Adrenal gland (tissue), 12 donors: Measurements from ENCODE around the gene KLKB1. TPM values are rescaled to one million over a fixed set of nuclear protein-coding genes. Genes with fewer than 3 reads are reported as not detected.

Experiments
- DNase-seq, 7 donors: peaks; one replicate each; pipeline ENCODE4 v3.0.0-alpha.2; 2019 to 2020
- H3K27ac ChIP-seq, 5 donors: fragments of 200-600 bp; sonication (generic) in 4 of 5; 1 replicate in 3 of 5; 2 replicates in 2 of 5; pipeline versions ENCODE4 v1.5.1 to v1.8.0; 2016 to 2020; ENCODE audit warnings: mild to moderate bottlenecking in 1 of 5
- H3K27me3 ChIP-seq: fragments of 200-600 bp; 2 replicates; pipeline ENCODE4 v1.8.0; 2021
- H3K36me3 ChIP-seq, 2 donors: fragments of 200-600 bp; replicated peaks in 1 of 2; 1 replicate in 1 of 2; 2 replicates in 1 of 2; pipeline versions ENCODE4 v1.5.1 to v1.8.0; 2018 to 2022
- H3K4me1 ChIP-seq, 2 donors: fragments of 200-600 bp; replicated peaks in 1 of 2; 1 replicate in 1 of 2; 2 replicates in 1 of 2; pipeline versions ENCODE4 v1.5.1 to v1.8.0; 2018 to 2021
- H3K4me3 ChIP-seq, 4 donors: fragments of 200-600 bp; sonication (generic) in 3 of 4; one replicate each; pipeline ENCODE4 v1.5.1; 2016 to 2018
- H3K9me3 ChIP-seq, 3 donors: fragments of 200-600 bp; sonication (generic) in 1 of 3; replicated peaks in 1 of 3; 1 replicate in 2 of 3; 2 replicates in 1 of 3; pipeline versions ENCODE4 v1.5.1 to v1.8.0; 2016 to 2021
- POLR2A ChIP-seq, 2 donors: fragments of 450-650 bp; IDR thresholded peaks; one replicate each; pipeline ENCODE4 v1.6.1; 2017; ENCODE audit warnings: antibody characterized with exemption in 2 of 2, mild to moderate bottlenecking in 2 of 2, moderate library complexity in 1 of 2
- WGBS, 4 donors: extraction: QIAGEN DNeasy Blood & Tissue Kit in 2 of 4; methylation state at CpG; one replicate each; pipeline versions ENCODE4 v1.1.5 to v1.1.7; 2013 to 2017; 5-methylcytosine and 5-hydroxymethylcytosine counted together
- intact Hi-C, 2 donors: fragments of 100-400 bp; cut with DNase I; formaldehyde crosslinking; loops; one replicate each; pipeline versions ENCODE4 v1.14.1 to v1.15.0; 2022 to 2023
- polyA plus RNA-seq, 3 donors: library from polyadenylated mRNA; stranded (reverse); fragments of 200-250 nt in 2 of 3; fragments of 350-450 nt in 1 of 3; fragmentation: Illumina TruSeq in 1 of 3; extraction: RNeasy Lipid Tissue Mini Kit (QIAGEN cat#74804) in 1 of 3; gene quantifications; one replicate each; pipeline ENCODE4 v1.2.3, GENCODE V29; 2013 to 2014
- total RNA-seq, 9 donors: library from RNA; depleted of rRNA in 4 of 9; stranded (reverse); fragments of >200 nt in 4 of 9; fragments of 120-200 nt in 1 of 9; fragmentation: NEBNext Ultra II Directional in 1 of 9; extraction: Animal tissue kit (Norgen Biotek cat#: 25700) in 1 of 9; gene quantifications; one replicate each; pipeline versions ENCODE4 v1.1.0 to v1.2.4, GENCODE V29; 2013 to 2023
- TF ChIP-seq, protein P1 (sequence below), 6 experiments: fragments of 450-650 bp in 4 of 6; fragments of 200-600 bp in 2 of 6; sonication (generic) in 1 of 6; IDR thresholded peaks; 1 replicate in 5 of 6; 2 replicates in 1 of 6; pipeline versions ENCODE4 v1.5.1 to v1.8.0; 2016 to 2021; ENCODE audit warnings: antibody characterized with exemption in 6 of 6, mild to moderate bottlenecking in 2 of 6, moderate library complexity in 1 of 6
- donor health status: healthy with polysubstance abuse.
- donor health status: Bipolar disorder and iron deficiency.
- donor health status: DM: yes; HTN: yes; CAD: no.
- donor health status: DM: no; HTN: no; CAD: no.
- donor health status: DM: no; HTN: no; CAD: no.
- donor health status: DM: yes; HTN: yes; CAD: no.

Gene KLKB1
- total and polyA plus RNA-seq, 12 donors: 0.35 to 5.9 (median 0.80) TPM

- no peak for DNase-seq
- TF ChIP-seq, protein P1, sequence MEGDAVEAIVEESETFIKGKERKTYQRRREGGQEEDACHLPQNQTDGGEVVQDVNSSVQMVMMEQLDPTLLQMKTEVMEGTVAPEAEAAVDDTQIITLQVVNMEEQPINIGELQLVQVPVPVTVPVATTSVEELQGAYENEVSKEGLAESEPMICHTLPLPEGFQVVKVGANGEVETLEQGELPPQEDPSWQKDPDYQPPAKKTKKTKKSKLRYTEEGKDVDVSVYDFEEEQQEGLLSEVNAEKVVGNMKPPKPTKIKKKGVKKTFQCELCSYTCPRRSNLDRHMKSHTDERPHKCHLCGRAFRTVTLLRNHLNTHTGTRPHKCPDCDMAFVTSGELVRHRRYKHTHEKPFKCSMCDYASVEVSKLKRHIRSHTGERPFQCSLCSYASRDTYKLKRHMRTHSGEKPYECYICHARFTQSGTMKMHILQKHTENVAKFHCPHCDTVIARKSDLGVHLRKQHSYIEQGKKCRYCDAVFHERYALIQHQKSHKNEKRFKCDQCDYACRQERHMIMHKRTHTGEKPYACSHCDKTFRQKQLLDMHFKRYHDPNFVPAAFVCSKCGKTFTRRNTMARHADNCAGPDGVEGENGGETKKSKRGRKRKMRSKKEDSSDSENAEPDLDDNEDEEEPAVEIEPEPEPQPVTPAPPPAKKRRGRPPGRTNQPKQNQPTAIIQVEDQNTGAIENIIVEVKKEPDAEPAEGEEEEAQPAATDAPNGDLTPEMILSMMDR (IDR thresholded peaks at IDR 0.05): no peak
- no peak for TF ChIP-seq POLR2A (IDR thresholded peaks at IDR 0.05)
- Histone ChIP-seq H3K27ac (no peak overlapping the region), H3K4me3 (no peak overlapping the region), H3K27me3 (peaks cover 4% of the 10 kb centered on the region), H3K36me3 (no peaks in the 10 kb centered on the region), H3K9me3 (no peaks in the 10 kb centered on the region), H3K4me1 (no peaks in the 10 kb centered on the region)
- intact Hi-C loops: loop anchor here in 1 of 2 donors (10.0 kb wide), 1 partner anchor 293 kb away; no protein-coding TSS in a partner anchor
- WGBS, 4 donors: 73 to 82% (median 81%) methylated on average over 9 to 10 of the region's 10 CpGs
Measured at GRCh38 chr4:186291256-186291890, 64.1 kb downstream of the KLKB1 start.

DNA sequence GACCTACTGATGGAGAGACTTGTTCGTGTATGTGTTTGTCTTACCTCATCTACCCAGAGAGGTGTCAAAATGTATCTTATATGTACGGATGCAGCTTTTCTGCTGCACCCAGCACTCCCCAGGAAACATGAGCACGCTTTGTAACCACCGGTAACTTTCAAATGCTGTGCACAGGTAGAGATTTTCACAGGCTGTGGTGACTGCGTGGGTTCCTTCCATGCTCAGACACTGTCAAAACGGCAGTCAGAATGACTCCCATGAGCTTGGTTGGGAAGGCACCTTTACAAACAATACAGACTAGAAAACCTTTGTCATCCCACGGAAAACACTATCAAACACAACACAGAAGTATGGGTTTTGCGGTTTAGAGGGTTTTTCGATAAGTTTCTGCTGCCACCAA is 66.9 kb downstream of the KLKB1 start:
- H3K4me3 ChIP-seq: no peak overlapping the region
- no peak overlapping the region for H3K27ac ChIP-seq
- intact Hi-C loops: loop anchor here in 1 of 2 donors (10.0 kb wide), 1 partner anchor 291 kb away; no protein-coding TSS in a partner anchor
- WGBS, 4 donors: 76 to 80% (median 77%) methylated on average over 9 of the region's 9 CpGs
- peaks cover 18% of the 10 kb centered on the region for H3K27me3 ChIP-seq
- no peak for DNase-seq
- H3K36me3 ChIP-seq: no peaks in the 10 kb centered on the region
- H3K9me3 ChIP-seq: no peaks in the 10 kb centered on the region
- no peak for TF ChIP-seq POLR2A (IDR thresholded peaks at IDR 0.05)
- TF ChIP-seq, protein P1 (IDR thresholded peaks at IDR 0.05): no peak
- no peaks in the 10 kb centered on the region for H3K4me1 ChIP-seq

GRCh38 chr4:186296481-186296880 is 69.2 kb downstream of the KLKB1 start:
- H3K4me3 ChIP-seq: no peak overlapping the region
- peak in 1 of 7 donors; percentile 4 for DNase-seq
- no peaks in the 10 kb centered on the region for H3K9me3 ChIP-seq
- peaks cover 18% of the 10 kb centered on the region for H3K27me3 ChIP-seq
- intact Hi-C loops: loop anchor here (5.0 to 10.0 kb wide), 2 partner anchors 288 to 291 kb away; no protein-coding TSS in a partner anchor
- no peaks in the 10 kb centered on the region for H3K36me3 ChIP-seq
- H3K27ac ChIP-seq: no peak overlapping the region
- WGBS, 4 donors: 36 to 57% (median 50%) methylated on average over 4 of the region's 4 CpGs
- TF ChIP-seq POLR2A (IDR thresholded peaks at IDR 0.05): no peak
- TF ChIP-seq, protein P1 (IDR thresholded peaks at IDR 0.05): no peak
- no peaks in the 10 kb centered on the region for H3K4me1 ChIP-seq

DNA sequence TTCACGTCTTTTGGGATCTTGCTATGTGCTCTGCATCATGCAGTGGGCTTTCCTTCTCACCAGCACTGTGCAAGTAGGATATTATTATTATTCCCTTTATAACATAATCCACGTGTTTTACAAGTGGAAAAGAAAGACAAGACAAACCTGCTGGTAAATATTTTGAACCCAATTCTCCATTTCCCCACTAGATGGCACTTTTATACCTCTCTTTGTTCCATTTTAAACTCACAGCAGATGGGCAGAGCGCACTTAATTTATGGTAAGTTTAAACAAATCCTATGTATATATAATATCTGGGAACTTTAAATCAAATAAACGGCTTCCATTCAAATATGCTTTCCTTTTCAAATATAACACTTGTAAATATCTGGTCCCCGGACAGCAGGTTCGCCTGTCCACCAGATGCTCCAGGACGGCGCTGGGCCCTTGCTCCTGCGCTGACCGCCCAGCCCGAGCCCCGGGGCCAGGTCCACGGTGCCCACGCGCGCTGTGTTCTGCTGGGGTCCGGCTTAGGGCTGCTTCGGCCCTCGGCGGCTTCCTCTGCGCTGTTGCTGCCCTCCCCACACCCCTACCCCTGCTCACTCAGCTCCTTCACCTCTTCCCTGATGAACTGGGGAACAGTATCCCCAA is 69.8 kb downstream of the KLKB1 start:
- DNase-seq: no peak
- intact Hi-C loops: loop anchor here (5.0 to 10.0 kb wide), 2 partner anchors 288 to 290 kb away; no protein-coding TSS in a partner anchor
- no peaks in the 10 kb centered on the region for H3K9me3 ChIP-seq
- no peaks in the 10 kb centered on the region for H3K4me1 ChIP-seq
- H3K36me3 ChIP-seq: no peaks in the 10 kb centered on the region
- TF ChIP-seq, protein P1 (IDR thresholded peaks at IDR 0.05): peak; percentile 50 to 73 (median 60)
- TF ChIP-seq POLR2A (IDR thresholded peaks at IDR 0.05): no peak
- peaks cover 18% of the 10 kb centered on the region for H3K27me3 ChIP-seq
- no peak overlapping the region for H3K27ac ChIP-seq
- 44 to 48% (median 45%) methylated on average over 21 of the region's 21 CpGs for WGBS, 4 donors
- H3K4me3 ChIP-seq: no peak overlapping the region
